Inflammatory macrophage (primary cell): Measurements from ENCODE around the gene ARHGEF16.

ENCODE experiments used
- DNase-seq, 2 donors: peaks; one replicate each; pipeline ENCODE4 v3.0.0-alpha.2; 2020 to 2022

Gene ARHGEF16

DNA sequence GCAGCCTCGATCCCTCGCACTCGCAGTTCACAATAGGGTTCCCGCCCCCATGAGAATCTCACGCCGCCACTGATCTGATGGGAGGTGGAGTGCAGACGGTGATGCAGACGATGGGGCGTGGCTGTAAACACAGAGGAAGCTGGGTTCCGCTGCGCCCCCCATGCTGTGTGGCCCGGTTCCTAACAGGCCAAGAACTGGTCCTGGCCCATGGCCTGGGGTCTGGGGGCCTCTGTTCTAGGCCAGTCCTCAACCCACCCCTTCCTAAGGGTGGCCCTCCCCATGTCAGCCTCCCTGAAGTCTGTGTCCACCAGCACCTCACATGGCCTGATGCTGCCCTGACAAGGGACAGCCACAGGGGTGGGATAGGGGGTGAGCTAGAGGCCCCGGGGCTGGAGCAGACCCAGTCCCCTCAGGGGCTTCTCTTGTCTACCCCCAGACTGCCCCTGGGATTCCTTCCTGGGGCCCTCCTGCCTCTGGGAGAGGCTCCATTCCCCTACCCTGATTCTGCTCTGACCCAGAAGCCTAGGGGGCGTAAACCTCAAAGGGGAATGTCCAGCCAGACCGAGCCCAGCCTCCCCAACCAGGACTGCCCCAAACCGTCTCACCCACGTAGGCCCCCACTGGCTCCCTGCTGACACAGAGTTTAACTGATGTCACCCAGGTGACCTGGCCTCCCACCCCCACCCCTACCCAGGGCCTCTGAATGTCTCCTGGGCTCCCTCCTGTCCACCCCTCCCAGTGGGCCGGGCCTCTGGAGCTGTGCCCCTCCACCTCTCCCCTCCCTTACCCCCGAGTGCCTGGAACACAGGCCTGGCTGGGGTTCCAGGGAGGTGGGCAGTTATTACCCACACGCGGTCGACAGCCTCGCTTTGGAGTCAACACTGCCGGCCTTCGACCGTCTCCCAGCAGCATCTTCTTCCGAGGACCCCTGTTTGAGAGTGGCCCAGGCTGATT, 14.8 kb upstream of the ARHGEF16 start:
- DNase-seq, result no peak

DNA sequence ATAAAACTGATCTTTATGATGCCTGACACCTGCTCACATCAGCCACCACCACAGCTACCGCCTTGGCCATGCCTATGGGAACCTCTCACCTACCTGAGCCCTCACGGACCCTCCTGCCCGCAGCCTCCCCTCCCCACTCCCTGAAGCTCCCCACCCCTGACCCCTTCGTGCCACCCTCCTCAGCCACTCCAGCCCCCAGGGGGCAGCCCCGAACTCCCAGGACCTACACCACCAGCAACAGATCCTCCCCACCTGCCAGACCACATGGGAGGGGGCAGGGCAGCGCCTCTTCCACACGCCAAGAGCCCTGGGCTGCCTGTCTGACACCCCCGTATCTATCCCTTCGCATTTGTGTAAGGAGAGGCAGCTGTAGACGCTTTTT, 14.2 kb upstream of the ARHGEF16 start:
- DNase-seq, result no peak

DNA sequence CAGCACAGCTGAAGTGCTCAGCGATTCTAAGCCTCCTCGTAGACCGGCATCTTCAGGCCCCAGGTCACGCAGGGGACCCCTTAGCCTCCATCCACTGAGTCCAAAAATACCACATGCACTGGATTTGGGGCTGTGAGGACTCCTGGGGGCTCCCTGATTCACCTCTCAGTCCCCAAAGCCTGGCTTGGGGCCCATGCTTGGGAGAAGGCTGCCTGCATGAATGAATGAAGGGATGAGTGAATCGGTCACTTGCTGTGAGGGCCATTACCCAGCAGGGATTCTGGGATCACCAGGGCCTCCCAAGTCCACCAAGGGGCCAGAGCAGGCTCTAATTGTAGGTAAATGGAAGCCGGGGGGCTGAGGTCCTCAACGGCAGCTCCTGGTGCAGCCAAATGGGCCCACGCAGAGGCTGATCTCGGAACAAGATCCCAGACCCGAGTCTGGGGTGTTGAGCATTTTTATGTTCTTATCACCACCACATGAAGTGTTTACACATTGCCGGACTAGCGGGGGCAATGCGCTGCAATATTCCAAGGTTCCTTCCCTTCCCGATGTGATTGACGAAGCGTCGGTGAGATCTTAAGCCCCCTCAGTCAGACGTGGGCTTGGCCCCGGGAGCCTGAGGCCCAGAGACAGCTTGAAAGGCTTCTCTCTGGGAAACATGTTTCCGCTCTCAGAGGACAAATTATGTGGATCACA, 13.6 kb upstream of the ARHGEF16 start:
- no peak for DNase-seq

DNA sequence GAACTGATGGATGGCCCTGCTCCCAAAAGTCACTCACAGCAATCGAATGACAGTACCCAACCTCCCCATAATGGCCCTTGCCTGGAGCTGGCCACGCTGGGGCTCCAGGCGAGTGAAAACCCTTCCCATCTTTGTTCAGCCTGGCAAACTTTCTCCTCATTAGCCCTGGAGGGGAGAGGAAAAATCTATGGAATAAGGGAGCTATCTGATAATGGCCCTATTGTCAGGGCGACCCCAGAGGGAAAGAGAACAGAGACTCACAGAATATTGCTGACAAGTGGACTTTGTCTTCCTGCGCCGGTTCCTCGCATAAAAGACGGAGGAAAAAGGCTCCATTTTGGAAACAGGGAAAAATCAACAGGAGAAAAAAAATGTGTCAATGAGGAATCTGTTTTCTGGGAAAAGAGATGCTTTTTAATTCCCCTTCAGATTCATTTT, 13.0 kb upstream of the ARHGEF16 start:
- no peak for DNase-seq

DNA sequence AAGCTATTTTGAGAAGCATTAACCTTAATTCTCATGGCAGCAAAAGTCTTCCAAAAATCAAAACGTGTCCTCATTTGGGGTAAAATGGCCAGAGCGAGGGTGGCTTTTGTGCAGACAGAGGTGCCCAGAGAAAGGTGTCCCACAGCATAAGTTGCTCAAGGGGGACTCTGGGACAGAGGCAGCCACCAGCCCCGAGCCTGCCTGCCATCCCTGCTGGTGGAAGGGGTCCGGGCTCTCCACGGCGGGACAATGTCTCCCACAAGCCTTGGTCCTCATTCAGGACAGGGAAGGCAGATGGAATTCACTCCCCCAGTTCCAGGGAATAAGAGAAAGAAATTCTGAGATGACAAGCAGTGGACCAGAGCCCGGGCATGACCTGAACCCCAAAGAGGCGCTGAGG, 12.6 kb upstream of the ARHGEF16 start:
- no peak for DNase-seq

DNA sequence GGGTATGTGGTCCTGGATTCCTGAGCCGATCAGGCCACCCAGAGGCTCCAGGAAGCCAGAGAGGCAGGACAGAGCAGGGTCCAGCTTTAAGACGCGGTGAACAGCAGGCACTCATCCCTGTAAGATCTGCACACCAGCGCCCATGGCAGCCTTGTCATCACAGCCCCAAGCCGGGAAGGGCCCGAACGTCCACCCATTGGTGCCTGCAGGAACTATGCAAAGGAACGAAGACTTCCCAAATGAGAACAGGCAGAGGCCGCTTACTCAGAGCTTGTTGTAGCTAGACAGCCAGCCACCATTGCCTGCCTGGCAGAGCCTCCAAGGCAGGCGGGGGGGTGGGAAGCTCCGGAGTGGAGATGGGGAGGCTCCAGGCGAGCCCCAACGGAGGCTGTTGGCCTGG, 12.1 kb upstream of the ARHGEF16 start:
- DNase-seq, result no peak

DNA sequence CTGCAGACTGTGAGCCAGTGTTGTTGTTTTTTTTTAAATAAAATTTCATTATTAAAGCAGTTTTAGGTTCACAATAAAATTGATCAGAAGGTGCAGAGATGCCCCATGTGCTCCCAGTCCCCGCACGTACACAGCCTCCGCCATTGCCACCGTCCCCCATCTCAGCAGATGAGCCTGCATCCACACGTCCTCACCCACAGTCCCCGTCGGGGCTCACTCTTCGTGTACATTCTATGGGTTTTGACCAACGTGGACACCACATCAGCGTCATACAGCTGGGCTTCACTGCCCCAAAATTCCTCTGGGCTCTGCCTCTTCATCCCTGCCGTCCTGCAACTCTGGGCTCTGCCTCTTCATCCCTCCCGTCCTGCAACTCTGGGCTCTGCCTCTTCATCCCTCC, 11.6 kb upstream of the ARHGEF16 start:
- no peak for DNase-seq

DNA sequence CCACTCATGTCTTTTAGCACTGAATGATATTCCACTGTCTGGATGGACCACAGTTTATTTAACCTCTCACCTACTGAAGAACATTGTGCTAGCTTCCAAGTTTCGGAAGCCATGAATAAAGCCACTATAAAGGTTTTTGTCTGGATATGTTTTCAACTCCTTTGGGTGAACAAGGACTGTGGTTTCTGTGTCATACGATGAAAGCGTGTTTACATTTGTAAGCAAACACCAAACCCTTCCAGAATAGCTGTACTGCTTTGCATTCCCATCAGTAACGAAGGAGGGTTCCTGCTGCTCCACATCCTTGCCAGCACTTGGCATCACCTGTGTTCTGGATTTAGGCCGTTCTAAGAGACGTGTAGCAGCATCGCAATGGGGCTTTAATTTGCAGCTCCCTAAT, 10.7 kb upstream of the ARHGEF16 start:
- DNase-seq, result no peak

DNA sequence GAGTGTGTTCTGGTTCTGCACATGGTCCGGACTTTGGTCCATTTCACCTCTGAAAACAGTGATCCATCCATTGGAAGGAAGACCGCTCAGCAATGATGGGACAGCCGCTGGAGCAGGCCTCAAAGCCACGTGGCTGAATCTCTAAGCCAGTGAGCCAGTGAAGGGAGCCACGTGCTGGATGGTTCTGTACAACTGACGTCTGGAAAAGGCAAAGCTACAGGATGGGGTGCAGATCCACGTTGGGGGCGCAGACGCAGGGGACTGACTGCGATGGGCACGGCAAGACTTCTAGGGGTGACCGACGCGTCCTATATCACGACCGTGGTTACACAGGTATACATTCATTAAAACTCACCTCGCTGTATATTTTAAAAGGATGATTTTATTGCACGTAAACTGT, 10.2 kb upstream of the ARHGEF16 start:
- no peak for DNase-seq

DNA sequence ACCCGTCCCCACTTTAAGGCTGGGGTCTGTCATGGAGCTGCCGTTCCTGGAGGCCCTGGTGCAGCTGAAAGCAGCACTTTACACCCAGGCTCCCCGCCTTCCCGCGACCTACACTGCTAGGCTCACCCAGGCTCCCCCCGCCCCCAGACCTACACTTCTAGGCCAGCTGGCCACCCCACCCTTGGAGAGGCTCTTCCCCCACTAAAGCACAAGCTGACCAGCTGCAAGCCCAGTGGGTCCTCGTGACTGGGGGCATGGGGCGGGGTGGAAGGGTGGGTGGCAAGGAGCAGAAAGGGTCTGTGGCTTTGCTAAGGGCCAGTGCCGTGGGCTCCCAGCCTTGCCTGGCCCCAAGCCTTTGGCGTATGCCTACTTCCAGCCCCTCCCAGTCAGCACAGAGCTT, 9.7 kb upstream of the ARHGEF16 start:
- DNase-seq, result no peak

DNA sequence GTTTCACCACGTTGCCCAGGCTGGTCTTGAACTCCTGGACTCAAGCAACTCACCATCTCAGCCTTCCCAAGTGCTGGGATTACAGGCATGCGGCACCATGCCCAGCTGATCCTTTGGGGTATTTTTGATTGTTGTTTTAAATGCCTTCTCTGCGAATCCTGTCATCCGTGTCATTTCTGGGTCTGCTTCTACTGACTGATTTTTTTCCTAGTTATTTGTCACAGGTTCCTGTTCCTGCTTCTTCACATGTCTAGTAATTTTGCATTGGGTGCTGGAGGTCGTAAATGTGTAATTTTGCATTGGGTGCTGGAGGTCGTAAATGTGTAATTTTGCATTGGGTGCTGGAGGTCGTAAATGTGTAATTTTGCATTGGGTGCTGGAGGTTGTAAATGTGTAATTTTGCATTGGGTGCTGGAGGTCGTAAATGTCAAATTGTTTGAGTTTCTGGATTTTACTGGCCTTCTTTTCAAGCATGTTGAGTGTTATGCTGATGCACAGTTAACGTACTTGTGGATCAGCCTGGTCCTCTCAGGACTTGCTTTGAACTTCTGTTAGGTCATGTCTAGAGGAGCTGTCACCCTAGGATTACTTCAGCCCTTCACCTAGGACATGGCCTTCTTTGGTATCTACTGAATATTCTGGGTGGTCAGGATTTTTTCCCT, 4.1 kb upstream of the ARHGEF16 start:
- no peak for DNase-seq

DNA sequence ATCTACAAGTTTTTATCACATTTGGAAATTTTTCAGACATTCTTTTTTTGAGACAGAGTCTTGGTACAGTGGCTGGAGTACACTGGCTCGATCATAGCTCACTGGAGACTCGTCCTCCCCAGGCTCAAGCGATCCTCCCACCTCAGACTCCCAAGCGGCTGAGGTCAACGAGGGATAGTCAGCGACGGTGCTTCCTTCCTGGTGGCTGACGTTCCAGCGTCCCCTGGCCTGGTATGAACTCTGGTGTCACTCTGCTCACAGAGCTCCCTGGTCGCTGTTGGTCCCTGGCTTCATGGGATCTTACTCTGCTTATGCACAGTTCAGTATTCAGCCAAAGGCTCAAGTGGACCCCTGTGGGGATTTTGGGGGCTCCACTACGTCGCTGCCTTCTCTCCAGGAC, 3.5 kb upstream of the ARHGEF16 start:
- no peak for DNase-seq

DNA sequence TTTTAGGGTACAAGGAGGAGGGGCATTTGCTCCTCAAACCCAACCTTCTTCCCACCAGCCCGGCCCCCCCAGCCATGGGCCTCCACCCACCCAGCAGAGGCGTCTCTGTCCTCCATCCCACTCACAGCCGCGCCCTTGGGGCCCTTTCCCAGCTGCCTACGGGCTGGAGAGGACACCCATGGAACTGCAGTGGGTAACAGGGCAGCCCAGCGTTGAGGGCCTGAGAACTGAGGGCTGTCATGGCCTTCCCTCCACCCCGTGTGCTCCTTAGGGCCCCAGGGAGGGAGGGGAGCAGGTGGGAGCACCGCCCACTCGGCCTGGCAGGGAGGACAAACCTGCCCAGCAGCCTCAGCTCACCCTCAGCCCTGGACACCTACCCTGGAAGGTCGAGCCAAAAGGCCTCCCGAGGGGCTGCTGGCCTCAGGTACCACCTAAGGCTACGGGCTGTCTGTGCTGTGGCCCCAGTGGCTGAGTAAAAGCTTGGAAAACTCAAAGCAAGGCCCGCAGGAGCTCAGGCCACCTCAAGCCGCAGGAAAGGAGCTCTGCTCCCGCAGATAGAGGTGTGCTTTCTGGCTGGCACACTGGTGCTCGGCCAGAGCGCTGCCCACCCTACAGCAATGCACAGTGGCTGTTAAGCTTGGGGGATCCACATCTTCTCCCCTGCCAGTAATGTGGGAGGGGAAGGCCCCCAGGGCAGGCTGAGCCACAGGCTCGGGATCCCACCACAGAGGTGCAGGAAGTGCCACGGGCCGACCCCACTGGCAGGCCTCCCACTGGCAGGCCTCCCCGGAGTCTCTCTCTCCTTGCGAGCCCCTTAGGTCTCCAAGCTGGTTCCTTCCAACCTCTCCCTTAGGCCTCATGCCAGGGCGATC, 2.2 kb upstream of the ARHGEF16 start:
- no peak for DNase-seq

DNA sequence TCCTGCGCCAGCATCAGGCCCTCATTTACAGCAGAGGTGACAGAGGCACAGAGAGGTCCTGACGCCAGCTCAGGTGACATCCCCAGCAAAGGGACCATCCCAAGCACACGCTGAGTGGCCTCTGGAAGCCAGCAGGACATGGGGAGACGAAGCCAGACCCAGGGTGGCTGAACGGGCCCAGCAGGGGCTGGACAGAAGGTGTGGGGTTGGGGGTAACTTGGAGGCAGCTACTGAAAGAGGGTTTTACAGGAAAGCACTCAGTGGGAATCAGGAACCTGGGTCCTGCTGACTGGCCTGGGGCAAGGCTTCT, 1.6 kb upstream of the ARHGEF16 start:
- DNase-seq, result no peak

DNA sequence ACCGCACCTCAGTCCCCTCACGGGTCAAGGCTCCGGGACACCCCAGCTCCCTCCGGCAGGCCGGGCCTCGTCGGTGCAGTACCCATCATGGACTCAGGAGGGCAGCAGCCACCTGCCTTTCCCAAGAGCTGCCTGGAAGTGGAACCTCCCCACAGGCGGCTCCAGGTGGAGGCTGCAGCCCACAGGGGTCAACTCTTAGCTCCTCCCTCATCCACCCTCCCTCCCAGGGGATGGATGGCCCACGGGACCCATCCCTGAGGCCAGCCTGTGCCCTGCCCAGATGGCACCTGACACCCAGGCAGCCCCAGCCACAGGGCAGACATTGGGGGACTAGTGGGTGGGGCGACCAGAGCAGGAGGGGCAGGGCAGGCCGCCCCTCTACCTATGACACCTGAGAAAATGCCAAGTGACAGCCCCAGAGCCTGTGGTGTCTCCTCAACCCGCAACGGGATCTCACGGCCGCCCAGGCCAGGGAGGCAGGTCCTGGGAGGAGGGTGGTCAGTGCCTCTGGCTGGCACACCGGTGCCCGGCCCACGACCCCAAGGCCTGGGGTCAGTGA, 1.2 kb upstream of the ARHGEF16 start:
- peak; percentile 52 to 69 for DNase-seq

DNA sequence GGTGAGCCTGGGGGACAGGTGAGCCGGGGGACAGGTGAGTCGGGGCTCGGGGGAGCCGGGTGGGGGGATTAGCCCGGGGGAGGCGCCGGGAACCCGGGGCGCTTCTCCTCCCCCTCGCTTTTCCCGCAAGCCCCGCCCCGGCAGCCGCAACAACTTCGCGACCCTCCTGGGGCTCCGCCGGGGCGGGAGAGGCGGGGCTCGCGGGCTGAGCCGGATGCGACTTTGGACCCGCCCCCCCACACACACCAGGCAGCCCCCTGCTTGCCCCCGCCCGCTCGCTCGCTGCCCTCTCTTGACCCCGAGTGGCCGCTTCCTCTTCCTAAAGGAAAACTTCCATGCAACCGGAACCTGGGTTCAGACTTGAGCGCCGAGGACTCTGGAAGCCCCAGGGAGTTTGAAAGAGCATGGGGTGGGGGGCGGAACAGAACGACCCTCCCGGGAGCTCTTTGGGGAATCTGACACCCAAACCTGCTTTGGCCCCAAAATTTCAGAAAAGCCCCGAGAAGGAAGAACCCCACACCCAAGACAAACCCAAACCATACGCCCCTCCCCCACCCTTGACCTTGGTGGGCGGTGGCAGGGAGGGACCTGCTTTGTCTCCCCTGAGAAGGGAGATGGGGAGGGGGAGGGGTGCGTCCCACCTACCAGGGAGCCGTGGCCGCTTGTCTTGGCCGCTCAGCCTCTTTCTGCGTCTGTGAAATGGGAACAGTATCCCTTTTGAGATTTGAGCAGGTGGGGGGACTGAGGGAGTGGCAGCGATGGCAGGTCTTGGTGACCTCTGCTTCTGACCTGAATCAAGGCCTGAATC, 550 bp downstream of the ARHGEF16 start:
- peak; percentile 4 to 32 for DNase-seq

DNA sequence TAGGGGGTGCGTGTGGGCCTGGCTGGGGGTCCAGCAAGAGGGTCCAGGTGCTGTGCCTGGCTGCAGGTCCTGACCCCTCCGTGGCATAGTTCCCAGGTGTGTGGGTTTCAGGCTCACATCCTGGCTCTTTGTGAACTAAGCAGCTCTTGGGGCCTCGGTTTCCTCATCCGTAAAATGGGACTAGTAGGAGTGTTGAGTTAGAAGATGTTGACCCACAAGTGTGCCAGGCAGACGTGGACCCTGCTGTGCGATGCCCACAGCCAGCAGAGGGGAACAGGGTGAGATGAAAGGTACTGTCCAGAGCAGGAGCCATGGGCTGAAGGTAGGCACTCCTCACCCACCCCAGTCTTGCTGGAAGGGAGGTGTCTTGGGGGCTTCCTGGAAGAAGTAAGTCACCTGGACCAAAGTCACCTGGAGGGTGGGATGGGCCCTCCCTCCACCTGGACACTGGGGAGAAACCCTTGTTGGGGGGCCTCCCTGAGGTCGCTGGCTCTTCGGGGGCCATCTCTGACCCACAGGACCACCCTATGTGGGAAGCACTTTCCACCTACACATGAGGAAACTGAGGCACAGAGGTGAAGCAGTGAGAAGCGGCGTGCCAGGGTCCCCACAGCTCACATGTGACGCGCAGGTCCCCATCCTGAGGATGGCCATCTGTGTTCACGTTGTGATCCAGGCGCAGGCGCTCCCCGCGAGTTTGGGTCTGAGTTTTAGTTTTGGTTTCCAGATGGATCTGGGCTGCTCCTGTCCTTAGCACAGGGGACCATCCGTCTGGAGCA, 1.4 kb downstream of the ARHGEF16 start:
- no peak for DNase-seq

DNA sequence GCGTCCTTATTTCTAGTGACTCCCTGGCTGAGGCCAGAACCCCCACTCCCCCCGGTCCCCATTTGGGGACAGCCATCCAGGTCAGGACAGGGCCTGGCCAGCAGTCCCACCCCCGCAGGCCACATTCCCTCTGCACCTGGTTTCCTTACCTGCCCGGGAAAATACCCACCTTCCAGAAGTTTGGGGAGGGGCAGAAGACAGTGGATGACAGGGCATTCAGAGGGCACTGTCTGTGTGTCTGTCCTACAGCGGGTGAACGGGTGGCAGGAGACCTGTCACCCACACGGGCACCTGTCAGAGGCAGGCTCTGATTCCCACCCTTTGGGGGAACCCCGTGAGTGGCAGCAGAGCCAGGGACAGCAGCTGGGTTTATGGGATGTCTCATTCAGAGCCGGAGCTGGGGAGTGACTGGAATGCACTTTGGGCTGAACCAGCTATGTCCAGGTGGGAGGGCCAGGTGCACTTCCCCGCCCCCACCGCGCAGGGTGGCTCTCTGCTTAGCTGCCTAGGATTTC, 2.0 kb downstream of the ARHGEF16 start:
- no peak for DNase-seq

DNA sequence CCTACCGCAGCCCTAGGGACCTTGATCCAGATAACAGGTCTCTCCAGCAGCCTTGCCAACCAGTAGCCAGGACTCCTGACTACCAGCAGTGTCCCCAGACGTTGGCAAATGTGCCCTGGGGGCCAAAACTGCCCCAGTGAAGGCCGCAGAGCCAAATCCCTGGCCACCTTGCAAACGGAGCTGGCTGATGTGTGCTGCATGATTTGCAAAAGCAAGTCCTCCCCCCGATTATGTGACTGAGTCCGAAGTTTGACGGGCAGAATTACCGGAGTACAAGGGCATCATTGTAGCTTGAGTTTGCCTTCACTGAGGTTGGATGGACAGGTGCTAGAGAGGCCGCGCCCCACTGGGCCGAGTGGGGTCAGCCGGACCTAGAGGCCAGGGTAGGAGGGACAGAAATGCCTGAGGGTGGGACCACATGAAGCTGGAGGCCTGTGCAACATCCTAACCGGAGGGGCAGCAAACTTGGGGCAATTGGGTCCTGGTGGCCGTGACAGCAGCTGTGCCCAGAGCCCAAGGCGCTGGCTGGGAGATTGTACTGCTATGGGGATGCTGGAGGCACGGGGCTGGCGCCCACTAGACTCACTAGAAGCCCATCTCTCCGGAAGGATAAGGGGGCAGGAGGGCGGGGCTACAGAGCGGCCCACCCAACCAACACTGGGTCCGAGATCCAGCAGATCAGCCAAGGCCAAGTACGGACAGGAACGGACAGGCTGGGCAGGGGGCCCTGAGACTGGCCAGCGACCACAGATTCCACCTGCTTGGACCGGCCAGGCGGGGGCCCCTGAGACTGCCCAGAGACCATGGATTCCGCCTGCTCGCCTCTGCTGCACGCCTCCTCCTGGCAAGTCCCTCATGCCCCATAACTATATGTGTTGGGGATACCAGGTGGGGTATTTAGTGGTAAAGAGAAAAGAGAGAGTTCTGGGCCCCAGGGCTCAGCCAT, 2.8 kb downstream of the ARHGEF16 start:
- DNase-seq, result no peak
